HepG2 (cell line): ENCODE results near the gene UCHL3. TPM values are rescaled to one million over a fixed set of nuclear protein-coding genes. Genes with fewer than 3 reads are reported as not detected.

Source experiments
- ARID5B ChIP-seq: IDR thresholded peaks from 2 replicates; pipeline ENCODE4 v1.4.0; 2020; ENCODE audit warnings: mild to moderate bottlenecking, missing genetic modification reagents
- DZIP1 ChIP-seq: sonication (generic); formaldehyde crosslinking; IDR thresholded peaks from 2 replicates; pipeline ENCODE4 v1.5.0; 2020; ENCODE audit warnings: mild to moderate bottlenecking, missing genetic modification reagents
- ERF ChIP-seq: IDR thresholded peaks from 2 replicates; pipeline ENCODE4 v1.6.1; 2018; ENCODE audit warnings: missing biosample characterization, missing genetic modification reagents
- FOXM1 ChIP-seq: sonication (generic); formaldehyde crosslinking; IDR thresholded peaks from 2 replicates; pipeline ENCODE4 v1.5.0; 2020; ENCODE audit warnings: missing genetic modification reagents
- HDAC2 ChIP-seq: sonication (generic); formaldehyde crosslinking; IDR thresholded peaks from 2 replicates; pipeline ENCODE4 v1.4.0; 2020; ENCODE audit warnings: missing genetic modification reagents
- MYC ChIP-seq: sonication (generic); formaldehyde crosslinking; IDR thresholded peaks from 2 replicates; pipeline ENCODE4 v1.9.0; 2021; ENCODE audit warnings: missing genetic modification reagents, borderline replicate concordance
- NCOR1 ChIP-seq: fragments of 200-600 bp; sonication (generic); IDR thresholded peaks from 2 replicates; pipeline ENCODE4 v1.7.0; 2017; ENCODE audit warnings: antibody characterized with exemption, low read length, borderline replicate concordance
- NONO ChIP-seq, 2 experiments: fragments of 450-650 bp in 1 of 2; sonication (generic) in 1 of 2; formaldehyde crosslinking in 1 of 2; IDR thresholded peaks in 1 of 2; conservative IDR thresholded peaks in 1 of 2; 2 replicates each; pipeline versions ENCODE4 v1.6.1 to v1.8.0; 2017 to 2022; ENCODE audit warnings: mild to moderate bottlenecking in 1 of 2, missing genetic modification reagents in 1 of 2, moderate library complexity in 1 of 2
- PAWR ChIP-seq: sonication (generic); formaldehyde crosslinking; IDR thresholded peaks from 2 replicates; pipeline ENCODE4 v1.4.0; 2020; ENCODE audit warnings: missing genetic modification reagents, mild to moderate bottlenecking, borderline replicate concordance
- PRDM10 ChIP-seq: sonication (generic); formaldehyde crosslinking; IDR thresholded peaks from 2 replicates; pipeline ENCODE4 v1.4.0; 2020; ENCODE audit warnings: low read depth, missing genetic modification reagents
- SAFB2 ChIP-seq: sonication (generic); formaldehyde crosslinking; IDR thresholded peaks from 2 replicates; pipeline ENCODE4 v1.5.1; 2020; ENCODE audit warnings: missing genetic modification reagents, low read depth, mild to moderate bottlenecking, borderline replicate concordance
- SATB2 ChIP-seq: sonication (generic); formaldehyde crosslinking; IDR thresholded peaks from 2 replicates; pipeline ENCODE4 v1.5.0; 2020; ENCODE audit warnings: missing genetic modification reagents
- SP2 ChIP-seq: sonication (generic); formaldehyde crosslinking; IDR thresholded peaks from 2 replicates; pipeline ENCODE4 v1.5.1; 2020; ENCODE audit warnings: mild to moderate bottlenecking, missing genetic modification reagents
- STAG1 ChIP-seq: sonication (generic); formaldehyde crosslinking; IDR thresholded peaks from 2 replicates; pipeline ENCODE4 v1.4.0; 2020; ENCODE audit warnings: missing genetic modification reagents
- TEAD3 ChIP-seq: optimal IDR thresholded peaks from 2 replicates; pipeline ENCODE3; 2016; ENCODE audit warnings: borderline replicate concordance
- ZMYM3 ChIP-seq: sonication (generic); formaldehyde crosslinking; IDR thresholded peaks from 2 replicates; pipeline ENCODE4 v1.5.1; 2020; ENCODE audit warnings: mild to moderate bottlenecking, missing genetic modification reagents
- ZNF121 ChIP-seq: sonication (generic); formaldehyde crosslinking; IDR thresholded peaks from 2 replicates; pipeline ENCODE4 v1.5.0; 2020; ENCODE audit warnings: mild to moderate bottlenecking, missing genetic modification reagents
- ZNF264 ChIP-seq: sonication (generic); formaldehyde crosslinking; IDR thresholded peaks from 2 replicates; pipeline ENCODE4 v1.4.0; 2020; ENCODE audit warnings: missing genetic modification reagents
- ZNF563 ChIP-seq: sonication (generic); formaldehyde crosslinking; IDR thresholded peaks from 2 replicates; pipeline ENCODE4 v1.8.0; 2022; ENCODE audit warnings: mild to moderate bottlenecking, moderate library complexity, missing genetic modification reagents
- ZNF615 ChIP-seq: sonication (generic); formaldehyde crosslinking; IDR thresholded peaks from 2 replicates; pipeline ENCODE4 v1.5.0; 2020; ENCODE audit warnings: mild to moderate bottlenecking, missing genetic modification reagents, borderline replicate concordance
- polyA plus RNA-seq, 8 experiments: library from polyadenylated mRNA; depleted of rRNA in 3 of 8; stranded (reverse) in 7 of 8; unstranded in 1 of 8; fragments of >200 nt; fragmentation: Illumina TruSeq in 4 of 8; extraction: Trizol in 4 of 8; gene quantifications; 2 replicates each; pipeline versions ENCODE4 v1.2.1 to v1.2.3, GENCODE V29; 2011 to 2016; ENCODE audit warnings: low read depth in 4 of 8, missing spikeins in 1 of 8, mixed read lengths in 1 of 8; ENCODE audit not compliant: insufficient read depth in 1 of 8
- total RNA-seq, 5 experiments: library from RNA; depleted of rRNA; stranded (reverse); fragments of >200 nt; fragmentation: Illumina TruSeq; extraction: Trizol; gene quantifications; 2 replicates each; pipeline ENCODE4 v1.2.3, GENCODE V29; 2016; ENCODE audit warnings: low read depth in 1 of 5

The UCHL3 gene
- total and polyA plus RNA-seq, 2 of the 13 experiments (the other 11 are each of a cell fraction or from before 2014, with no cell fraction given), result 36.2 to 93.3 TPM

- TF ChIP-seq ARID5B (CRISPR knock-in tag), result peak; percentile 62; the same call in 1 of the 2 replicates
- no peak for TF ChIP-seq NONO (IDR thresholded peaks at IDR 0.05)
- TF ChIP-seq NONO (CRISPR knock-in tag; conservative IDR thresholded peaks at IDR 0.05), result no peak; the same call in 1 of the 2 replicates
- no peak for TF ChIP-seq HDAC2 (CRISPR knock-in tag)
- TF ChIP-seq TEAD3 (CRISPR knock-in tag), result peak; percentile 53
- TF ChIP-seq FOXM1 (CRISPR knock-in tag), result no peak
- TF ChIP-seq ZMYM3 (CRISPR knock-in tag), result peak; percentile 26; the same call in 1 of the 2 replicates
- peak; percentile 71; the same call in 1 of the 2 replicates for TF ChIP-seq SAFB2 (CRISPR knock-in tag)
- peak; percentile 34; the same call in 1 of the 2 replicates for TF ChIP-seq ZNF121 (CRISPR knock-in tag)
- no peak for TF ChIP-seq ZNF615
- TF ChIP-seq SATB2, result no peak
- TF ChIP-seq ZNF563 (CRISPR knock-in tag), result peak; percentile 93
- no peak for TF ChIP-seq NCOR1
- peak; percentile 74 for TF ChIP-seq MYC (CRISPR knock-in tag)
- TF ChIP-seq DZIP1 (CRISPR knock-in tag), result peak; percentile 75; the same call in 1 of the 2 replicates
- TF ChIP-seq ERF (CRISPR knock-in tag), result peak; percentile 42; the same call in 1 of the 2 replicates
- no peak for TF ChIP-seq PRDM10 (CRISPR knock-in tag)
- no peak for TF ChIP-seq PAWR (CRISPR knock-in tag)
- no peak for TF ChIP-seq SP2
- TF ChIP-seq ZNF264 (CRISPR knock-in tag), result no peak
- no peak for TF ChIP-seq STAG1 (CRISPR knock-in tag)
These were observed 85.7 kb downstream of the UCHL3 start (continued) for GRCh38 chr13:75635101-75635827.
